GM12865 (cell line): ENCODE results near the gene MACROD1.
"Not testable (repeated sequence)": the region's sequence is repeated elsewhere in the genome, so short reads cannot be mapped to it uniquely, and the experiment has no call there.

Experiments
- DNase-seq: peaks from one replicate; pipeline ENCODE4 v3.0.0; 2010; ENCODE audit warnings: low read depth
- H3K4me3 ChIP-seq: 2 replicates; pipeline ENCODE4 v1.5.1; 2011; ENCODE audit warnings: mild to moderate bottlenecking, low read depth, low read length, control low read depth
- CTCF ChIP-seq: IDR thresholded peaks from 2 replicates; pipeline ENCODE4 v1.5.1; 2011; ENCODE audit warnings: low read length, control low read depth, low read depth, inconsistent platforms; ENCODE audit not compliant: insufficient read depth; ENCODE audit errors: missing control alignments

Gene MACROD1

GRCh38 chr11:63974259-63975143, 191.4 kb downstream of the MACROD1 start, which contains the start of gene COX8A:
Gene COX8A, plus strand, starts transcription at chr11:63974620. Its CDS starts 61 bp downstream, at chr11:63974681.
- no peak for TF ChIP-seq CTCF
- H3K4me3 ChIP-seq, result peak within 1 kb of the TSS; percentile 76
- peak; percentile 100 for DNase-seq

GRCh38 chr11:63973912-63974258, 192.0 kb downstream of the MACROD1 start:
- H3K4me3 ChIP-seq, result peak overlapping the region; percentile 31
- not testable (repeated sequence) for DNase-seq

GRCh38 chr11:63970902-63971301, 195.0 kb downstream of the MACROD1 start:
- no peak for DNase-seq
- TF ChIP-seq CTCF, result no peak
- H3K4me3 ChIP-seq, result no peak overlapping the region

- H3K4me3 ChIP-seq, result no peak overlapping the region
- no peak for TF ChIP-seq CTCF
- no peak for DNase-seq
These were observed 196.5 kb downstream of the MACROD1 start for GRCh38 chr11:63969461-63969860.

GRCh38 chr11:63966444-63966843, 199.5 kb downstream of the MACROD1 start:
- DNase-seq, result no peak
- TF ChIP-seq CTCF, result no peak
- H3K4me3 ChIP-seq, result no peak overlapping the region

GRCh38 chr11:63963895-63964294, 202.0 kb downstream of the MACROD1 start:
- DNase-seq, H3K4me3 ChIP-seq: not testable (repeated sequence)

- no peak for DNase-seq
- H3K4me3 ChIP-seq, result no peak overlapping the region
- no peak for TF ChIP-seq CTCF
These were observed 204.1 kb downstream of the MACROD1 start for GRCh38 chr11:63961608-63962412.
